Cerebellar nuclear complex (tissue), 1 donor: ENCODE measurements around the gene C7orf57.
"Not testable (repeated sequence)": the region's sequence is repeated elsewhere in the genome, so short reads cannot be mapped to it uniquely, and the experiment has no call there.

Experiments
- DNase-seq, 2 experiments: peaks; one replicate each; lab custom pipeline; 2025; lab: John Stamatoyannopoulos, UW

Gene C7orf57

DNA sequence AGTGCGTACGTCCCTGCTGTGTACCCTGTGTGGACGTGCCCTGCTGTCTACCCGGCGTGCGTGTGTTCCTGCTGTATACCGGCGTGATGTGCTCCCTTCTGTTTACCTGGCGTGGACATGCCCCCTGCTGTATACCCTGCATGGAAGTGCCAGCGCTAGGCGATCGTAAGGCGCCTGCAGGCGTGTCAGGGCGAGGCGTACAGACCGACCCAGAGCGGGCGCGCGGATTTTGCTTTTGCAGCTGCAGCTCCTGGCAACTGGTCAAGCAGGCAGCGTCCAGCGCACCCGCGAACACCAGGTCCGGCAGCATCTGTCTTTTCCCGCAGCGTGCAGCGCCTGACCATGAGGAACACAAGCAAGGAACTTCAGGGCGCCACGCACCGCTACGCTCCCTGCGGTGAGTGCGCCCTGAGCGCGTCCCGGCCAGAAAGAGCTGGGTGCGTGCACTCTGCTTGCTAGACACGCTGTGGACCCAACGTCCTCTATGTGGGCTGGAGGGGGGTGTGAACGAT, 680 bp downstream of the C7orf57 start:
- no peak for DNase-seq

DNA sequence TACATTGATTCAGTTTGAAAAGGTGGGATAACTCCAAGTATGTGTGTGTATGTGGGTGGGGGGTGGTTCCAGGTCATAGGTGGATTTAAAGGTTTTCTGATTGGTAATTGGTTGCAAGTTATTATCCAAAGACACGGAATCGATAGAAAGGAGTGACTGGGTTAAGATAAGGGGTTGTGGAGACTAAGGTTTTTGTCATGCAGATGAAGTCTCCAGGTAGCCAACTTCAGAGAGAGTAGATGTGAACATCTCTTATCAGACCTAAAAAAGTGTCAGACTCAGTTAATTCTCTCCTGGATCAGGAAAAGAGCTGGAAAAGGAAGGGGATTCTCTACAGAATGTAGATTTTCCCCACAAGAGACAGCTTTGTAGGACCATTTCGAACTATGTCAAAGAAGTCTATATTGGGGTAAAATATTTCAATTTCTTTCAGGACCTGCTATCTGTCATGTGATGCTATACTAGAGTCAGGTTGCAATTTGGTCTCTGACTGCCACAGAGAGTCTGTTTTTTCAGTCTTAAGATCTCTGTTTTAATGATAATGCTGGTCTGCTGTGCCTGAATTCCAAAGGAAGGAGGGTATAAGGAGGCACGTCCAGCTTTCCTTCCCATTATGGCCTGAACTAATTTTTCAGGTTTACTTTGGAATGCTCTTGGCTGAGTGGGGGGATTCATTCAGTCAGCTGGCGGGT, 3.6 kb downstream of the C7orf57 start:
- DNase-seq, result no peak

DNA sequence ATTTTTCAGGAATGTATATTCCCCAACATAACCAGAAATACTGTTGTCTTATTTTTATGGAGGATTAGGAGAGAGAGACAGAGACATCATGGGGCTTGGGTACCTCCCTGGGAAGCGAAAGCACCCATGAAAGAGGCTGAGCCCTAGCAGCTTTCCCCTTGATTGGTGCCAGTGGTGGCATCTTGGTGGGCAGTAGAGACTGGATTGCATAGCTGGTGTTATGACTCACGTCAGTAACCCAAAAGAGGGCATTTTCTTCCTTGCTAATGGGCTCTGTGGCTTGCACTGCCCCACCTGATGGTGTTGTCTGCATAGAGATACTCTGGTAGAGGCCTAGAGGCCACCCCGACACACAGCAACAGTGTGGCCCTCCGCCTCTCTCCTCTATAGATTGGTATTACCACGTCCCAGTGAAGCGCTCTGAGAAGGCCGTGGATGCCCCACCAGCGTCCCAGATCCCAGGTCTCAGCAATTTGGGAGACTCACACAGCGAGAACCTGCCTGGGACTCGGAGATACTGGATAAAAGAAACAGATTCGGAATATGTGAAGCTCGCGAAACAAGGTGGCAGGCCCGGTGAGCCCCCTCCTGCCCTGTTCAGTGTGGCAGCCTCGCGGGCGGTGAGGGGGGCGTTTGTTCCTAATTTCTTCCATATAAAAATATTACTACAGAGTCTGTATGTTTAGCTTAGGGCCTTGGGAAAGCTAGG, 5.8 kb downstream of the C7orf57 start:
- no peak for DNase-seq

DNA sequence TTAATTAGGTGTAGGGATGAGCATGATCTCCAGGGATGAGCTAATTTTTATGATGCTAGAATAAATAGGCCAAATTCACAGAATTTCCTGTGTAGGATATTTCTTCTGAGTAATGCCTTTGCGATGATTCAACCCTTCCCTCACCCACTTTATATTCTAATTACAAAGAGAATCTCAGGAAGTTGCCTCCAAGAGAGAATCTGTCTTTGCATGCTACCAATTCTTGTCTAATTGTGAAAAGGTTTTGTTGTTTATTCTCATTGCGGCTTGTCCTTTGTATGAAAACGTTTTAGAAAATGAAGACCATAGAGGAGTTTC, 6.3 kb downstream of the C7orf57 start:
- no peak for DNase-seq

DNA sequence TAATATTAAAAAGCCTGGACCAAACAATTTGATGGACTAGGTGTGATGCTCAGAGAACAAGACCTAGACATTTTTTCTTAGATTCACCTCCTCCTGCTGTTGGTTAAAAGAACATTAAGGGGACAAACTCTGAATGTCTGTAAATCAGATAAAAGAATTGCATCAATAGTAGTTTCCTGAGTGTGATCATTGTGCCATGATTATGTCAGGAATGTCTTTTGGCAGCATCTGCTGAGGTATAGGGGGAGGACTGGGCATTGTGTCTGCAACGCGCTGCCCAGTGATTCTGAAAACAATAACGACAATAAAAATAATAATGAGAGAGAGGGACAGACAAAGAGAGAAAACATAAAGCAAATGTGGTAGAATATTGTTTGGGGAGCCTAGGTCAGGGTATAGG, 6.9 kb downstream of the C7orf57 start:
- no peak for DNase-seq

DNA sequence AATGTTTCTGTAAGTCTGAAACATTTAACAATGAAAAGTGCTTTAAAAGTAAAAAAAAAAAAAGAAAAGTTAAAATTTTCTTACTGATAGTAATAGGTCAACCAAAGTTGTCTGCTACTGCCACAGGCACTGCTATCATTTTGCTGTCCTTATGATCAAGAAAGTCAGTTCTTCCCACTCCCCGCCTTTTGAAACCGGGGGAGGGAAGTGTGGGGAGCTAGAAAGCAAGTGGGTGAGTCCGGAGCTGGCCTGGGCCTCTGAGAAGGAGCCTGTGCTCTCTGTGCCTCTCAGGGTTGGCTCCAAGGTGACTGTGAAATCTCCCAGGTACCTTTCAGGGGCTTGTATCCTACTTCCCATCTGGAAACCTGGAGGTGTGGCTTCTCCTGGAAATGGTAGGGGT, 7.3 kb downstream of the C7orf57 start:
- DNase-seq, result no peak

DNA sequence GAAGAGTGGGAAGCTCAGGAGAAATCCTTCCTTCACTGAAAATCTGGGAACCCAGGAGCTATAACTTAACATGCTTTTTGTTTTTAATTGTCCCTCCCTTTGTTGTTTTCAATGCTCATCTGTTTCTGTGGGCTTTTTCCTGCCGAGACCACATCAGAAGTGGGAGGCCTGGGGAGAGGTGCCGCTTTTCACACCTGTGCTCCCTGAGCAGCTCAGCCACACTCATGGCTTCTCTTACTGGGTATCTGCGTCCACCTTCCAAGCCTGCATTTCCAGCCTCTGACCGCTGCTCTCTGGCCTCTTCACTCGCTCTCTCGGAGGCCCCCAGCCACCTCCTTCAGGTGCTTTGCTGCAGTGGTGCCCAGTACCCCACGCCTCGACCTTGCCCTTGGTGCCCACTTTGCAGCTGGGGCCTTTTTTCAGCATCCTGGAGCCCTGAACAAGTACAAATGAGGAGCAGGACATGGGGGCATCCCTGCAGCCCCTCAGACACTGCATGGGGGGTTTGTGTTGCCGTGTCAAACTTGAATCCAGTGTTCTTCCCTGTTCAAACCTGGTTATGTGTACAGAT, 9.9 kb downstream of the C7orf57 start:
- DNase-seq, result no peak

DNA sequence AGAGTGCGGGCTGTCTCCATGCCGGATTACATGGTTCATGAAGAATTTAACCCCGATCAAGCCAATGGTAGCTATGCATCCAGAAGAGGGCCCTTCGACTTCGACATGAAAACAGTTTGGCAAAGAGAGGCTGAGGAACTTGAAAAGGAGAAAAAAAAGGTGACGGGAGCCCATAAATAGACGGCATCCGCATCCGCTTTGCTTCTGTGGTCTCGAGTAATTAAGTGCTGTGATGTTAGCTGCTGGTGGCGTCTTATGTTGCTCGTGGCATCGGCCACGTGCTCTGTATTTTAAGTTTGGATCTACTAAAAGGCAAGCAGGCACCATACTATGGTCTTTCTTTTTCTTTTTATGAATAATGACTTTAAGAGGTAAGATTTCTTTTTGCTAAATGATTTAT, 11.1 kb downstream of the C7orf57 start:
- DNase-seq, result no peak

DNA sequence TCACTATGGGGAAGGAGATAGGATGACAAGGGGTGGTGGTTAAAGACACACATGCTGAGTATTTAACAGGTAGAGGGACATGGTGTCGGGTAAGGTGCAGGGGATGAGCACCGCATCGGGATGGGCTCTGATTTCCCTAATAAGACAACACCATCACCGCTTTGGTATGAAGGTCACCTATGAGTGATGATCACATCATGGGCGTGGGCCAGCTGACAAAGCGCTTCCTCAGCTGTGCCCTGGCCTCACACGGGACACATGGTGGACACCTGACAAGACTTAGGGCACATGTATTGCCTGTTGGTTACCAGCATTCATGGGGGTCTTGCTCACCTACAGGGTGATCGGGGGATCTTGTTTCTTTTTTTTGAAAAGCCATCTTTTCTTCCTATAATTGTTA, 12.8 kb downstream of the C7orf57 start:
- DNase-seq, result no peak

DNA sequence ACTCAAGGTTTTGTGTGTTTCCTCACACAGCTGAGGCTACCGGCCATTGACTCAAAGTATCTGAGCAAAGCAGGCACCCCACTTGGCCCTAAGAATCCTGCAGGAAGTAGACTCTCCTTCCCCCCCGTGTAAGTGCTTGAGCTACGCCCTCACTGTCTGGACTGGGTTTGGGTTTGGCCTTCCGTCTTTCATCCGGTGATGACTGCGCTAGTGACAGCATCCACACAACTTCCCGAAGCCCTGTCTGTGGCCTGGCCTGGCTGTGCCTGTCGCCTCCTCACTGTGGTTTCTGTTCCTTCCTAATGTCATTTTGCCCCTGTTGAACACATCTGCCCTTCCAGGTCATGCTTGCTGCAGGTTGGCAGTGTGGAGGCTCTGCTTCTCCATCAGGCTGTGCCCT, 14.5 kb downstream of the C7orf57 start:
- DNase-seq, result no peak

DNA sequence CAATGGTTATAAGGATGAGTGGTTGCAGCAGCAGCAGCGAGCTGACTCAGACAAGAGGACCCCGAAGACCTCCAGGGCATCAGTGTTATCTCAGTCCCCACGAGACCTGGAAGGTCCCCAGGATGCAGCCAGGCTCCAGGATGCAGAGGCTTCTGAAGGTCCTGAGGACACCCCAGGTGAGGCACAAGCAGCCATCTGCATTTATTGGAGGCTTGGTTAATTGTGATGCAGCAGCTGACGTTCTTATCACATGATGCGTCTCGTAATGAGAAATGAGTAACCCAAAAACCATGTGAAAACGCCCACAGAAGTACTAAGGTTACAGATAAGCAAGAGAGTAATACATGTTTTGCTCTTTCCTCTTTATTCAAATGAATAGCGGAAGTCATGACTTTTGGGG, 17.4 kb downstream of the C7orf57 start:
- DNase-seq, result no peak

DNA sequence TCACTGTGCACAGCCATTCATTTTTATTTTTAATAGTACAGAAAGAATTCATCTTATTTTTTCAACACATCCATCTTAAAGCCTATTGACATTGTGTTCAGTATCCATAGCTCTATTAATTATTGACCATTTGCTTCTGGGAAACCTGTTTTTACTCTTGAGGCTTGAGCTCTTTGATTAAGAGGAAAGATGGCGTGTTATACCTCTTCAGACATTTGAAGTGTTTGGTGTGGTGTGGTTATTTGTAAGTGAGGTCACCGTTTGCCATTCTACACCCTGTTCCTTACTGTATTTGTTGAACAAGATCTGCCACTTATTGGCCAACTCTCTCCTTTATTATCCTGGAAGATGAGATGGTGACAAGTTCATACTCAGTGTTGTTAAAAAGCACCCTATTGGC, 18.4 kb downstream of the C7orf57 start:
- DNase-seq, result no peak

DNA sequence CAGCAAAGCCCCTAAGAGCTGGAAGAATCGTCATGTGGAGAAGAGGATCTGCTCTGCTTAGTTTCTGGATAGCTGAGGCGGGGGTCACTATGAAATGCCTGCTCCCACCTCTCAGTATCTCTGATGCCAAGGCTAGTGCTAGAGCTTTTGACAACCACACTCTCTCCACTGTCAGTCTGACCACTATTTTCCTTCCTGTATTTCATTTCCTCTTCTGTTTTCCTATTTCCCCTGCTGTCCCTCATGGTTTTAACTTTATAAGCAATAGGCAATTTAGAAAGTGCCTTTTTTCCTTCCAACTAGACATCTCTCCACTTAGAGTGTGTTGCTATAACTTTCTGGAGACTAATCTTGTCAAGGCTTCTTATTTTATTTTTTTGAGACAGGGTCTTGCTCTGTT, 23.6 kb downstream of the C7orf57 start:
- DNase-seq, result no peak

DNA sequence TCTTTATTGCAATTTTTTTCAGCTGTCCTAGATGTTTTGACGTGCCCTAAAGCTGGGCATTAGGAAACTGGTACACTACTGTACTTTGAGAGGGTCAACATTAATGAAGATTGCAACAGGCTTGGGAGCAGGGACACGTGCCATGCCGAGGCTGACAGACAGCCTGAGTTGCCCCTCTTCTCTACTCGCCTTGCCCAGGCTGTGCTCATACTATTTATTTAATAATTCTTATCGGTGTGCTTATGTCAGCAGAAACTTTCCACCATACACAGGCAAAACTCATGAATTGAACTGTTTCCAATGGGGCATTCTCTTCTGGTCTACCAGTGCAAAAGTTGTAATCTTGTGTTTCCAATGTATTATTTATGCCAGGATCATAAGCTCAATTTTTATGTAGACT, 24.4 kb downstream of the C7orf57 start:
- DNase-seq, result no peak

DNA sequence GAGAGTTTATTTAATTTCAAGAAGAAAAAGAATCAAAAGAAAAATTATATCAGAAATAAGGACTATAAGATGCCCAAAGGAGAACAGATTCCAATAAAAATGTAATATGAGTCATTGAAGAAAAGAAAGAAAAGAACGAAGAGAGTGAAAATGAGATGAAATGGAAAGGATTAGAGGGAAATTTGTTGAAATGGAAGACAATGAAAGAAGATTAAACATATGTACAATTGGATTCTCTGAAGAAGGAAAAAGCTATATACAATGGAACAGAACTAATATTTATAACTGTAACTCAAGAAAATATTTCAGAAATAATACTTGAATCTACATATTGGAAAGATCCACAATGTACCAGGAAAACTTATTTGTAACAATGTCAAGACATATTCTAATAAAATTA, 28.6 kb downstream of the C7orf57 start:
- no peak for DNase-seq

DNA sequence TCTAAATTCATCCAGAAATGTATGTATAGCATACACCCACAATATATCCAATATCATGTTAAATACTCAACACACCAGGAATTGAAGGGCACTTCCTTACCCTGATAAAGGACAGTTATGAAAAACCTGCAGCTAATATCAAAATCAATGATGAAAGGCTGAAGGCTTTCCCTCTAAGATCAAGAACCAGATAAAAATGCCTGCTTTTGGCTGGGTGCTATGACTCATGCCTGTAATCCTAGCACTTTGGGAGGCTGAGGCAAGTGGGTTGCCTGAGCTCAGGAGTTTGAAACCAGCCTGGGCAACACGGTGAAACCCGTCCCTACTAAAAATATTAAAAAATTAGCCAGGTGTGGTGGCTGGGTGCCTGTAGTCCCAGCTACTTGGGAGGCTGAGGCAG, 32.1 kb downstream of the C7orf57 start:
- DNase-seq, result no peak

DNA sequence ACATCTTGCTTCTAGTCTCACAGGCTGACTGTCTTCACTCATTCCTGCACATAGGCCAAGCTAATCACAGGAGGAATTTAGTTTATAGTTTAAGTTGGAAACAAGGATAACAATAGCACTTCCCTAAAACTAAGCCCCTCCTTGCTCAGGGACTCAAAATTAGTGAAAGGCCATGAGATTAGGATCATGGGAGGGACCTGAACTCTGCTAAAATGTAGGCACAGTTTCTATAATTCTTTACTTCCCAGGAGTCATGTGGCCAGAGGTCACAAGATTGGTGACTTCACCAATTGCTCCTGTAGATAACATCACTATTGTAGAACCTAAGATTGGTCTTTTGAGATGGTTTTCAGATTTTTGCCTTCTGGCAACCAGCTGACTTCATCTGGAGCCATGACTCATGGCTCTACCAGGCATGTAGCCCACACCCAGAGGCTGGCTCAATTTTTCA, 38.9 kb downstream of the C7orf57 start:
- no peak for DNase-seq

DNA sequence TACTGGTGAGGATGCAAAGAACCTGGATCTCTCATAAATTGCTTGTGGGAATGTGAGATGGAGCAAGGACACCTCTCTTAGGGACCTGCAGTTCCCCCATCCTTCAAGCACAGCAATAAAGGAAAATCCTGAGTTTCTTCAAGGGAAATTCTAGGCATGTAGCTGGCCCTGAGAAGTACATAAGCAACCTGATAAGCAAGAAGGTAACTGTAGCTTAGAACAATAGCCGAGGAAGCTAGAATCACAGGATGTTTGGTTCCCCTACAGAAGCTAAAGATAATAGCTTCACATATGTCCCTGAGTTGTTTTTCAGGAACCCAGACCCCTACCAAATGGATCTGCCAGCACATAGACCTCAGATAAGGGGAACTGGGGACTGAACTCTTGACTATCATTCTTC, 42.1 kb downstream of the C7orf57 start:
- DNase-seq, result no peak

DNA sequence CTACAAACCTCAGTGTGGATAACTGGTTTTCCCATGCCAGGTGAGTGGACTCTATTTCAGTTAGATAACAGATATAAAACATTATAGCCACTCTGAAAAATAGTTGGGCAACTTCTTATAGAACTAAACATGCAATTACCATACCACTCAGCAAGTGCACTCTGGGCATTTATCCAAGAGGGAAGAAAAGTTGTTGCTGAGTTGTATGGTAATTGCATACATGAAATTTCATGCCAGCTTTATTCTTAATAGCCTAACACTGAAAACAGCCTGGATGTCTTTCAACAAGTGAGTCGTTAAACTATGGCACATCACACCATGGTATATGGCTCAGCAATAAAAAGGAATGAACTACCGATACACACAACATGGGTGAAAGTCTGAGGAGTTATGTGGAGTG, 43.1 kb downstream of the C7orf57 start:
- no peak for DNase-seq

DNA sequence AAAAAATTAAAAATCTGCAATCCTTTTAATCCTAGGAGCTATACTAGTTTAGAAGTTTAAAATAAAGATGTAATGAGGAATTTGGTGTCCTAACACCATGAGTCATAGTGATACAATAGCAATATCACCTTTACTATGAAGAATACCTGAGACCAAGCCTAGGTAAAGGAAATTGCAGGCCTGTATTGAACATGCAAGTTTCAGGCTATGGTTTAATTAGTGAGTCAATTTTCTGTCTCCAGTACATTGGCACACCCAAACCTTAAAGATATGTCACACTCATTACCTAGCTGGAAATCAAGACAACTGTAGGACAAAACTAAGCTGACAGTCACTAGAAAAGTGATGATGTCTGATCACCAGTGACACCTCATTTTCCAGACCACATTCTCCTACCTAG, 47.0 kb downstream of the C7orf57 start:
- DNase-seq, result not testable (repeated sequence)

DNA sequence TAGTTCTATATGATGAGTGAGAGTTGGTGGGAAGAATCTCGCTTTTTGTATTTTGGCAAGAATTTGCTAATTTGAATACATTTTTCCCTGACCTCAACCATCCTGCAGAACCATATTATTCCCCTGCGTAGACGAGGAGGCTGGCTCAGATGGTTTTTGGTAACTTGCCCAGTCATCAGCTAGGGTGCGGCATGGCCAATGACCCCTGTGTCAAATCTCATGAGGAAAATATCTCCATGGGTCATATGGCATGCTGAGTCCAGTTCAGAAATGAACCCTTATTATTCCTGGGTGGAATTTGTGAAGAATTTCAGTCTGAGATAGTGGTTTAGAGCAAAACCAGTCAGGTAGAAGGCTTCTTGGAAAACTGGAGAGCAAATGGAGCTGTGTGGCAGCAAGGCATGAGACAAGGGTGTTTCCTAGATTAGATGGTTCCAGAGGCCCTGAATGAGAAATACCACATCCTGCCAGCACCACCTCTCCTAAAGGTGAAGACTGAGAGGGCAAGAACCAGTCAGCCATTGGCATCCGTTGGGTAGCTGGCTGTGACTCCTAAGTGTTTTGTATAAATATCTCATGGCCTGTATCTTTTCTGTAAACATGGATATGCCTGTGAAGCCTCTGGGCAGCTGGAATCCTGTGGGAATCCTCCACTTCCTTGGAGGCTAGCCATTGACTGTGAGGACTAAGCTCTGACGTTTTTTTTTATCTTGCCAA, 47.9 kb downstream of the C7orf57 start:
- DNase-seq, result no peak

DNA sequence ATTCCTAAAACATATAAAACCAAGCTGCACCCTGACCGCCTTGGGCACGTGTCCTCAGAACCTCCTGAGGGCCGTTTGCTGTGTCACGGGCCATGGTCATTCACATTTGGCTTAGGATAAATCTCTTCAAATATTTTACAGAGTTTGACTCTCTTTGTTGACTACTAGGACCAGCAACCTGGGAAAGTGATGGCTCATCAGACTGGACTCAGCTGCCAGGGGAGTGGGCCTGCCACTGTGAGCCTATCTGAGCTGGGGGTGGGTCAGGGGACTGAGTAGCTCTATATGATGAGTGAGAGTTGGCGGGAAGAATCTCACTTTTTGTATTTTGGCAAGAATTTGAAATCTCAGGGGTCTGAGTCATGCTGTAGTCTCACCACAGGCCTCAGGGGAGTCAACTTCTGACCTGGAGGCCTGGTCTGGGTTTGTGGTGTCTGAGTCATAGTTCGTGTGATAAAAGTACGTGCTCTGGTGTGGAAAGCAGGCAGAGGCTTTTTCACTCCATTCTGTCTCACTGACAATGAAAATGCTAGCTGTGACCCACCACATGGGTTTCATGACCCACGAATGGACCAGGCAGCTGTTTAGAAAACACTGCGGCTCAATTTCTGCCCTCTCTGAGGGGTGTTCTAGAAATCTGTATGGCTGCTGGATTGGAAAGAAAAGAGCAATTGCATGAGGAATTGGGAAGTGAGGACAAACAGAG, 49.5 kb downstream of the C7orf57 start:
- DNase-seq, result no peak
